ENCODE measurements around the gene JOSD2.

JOSD2 gene

DNA sequence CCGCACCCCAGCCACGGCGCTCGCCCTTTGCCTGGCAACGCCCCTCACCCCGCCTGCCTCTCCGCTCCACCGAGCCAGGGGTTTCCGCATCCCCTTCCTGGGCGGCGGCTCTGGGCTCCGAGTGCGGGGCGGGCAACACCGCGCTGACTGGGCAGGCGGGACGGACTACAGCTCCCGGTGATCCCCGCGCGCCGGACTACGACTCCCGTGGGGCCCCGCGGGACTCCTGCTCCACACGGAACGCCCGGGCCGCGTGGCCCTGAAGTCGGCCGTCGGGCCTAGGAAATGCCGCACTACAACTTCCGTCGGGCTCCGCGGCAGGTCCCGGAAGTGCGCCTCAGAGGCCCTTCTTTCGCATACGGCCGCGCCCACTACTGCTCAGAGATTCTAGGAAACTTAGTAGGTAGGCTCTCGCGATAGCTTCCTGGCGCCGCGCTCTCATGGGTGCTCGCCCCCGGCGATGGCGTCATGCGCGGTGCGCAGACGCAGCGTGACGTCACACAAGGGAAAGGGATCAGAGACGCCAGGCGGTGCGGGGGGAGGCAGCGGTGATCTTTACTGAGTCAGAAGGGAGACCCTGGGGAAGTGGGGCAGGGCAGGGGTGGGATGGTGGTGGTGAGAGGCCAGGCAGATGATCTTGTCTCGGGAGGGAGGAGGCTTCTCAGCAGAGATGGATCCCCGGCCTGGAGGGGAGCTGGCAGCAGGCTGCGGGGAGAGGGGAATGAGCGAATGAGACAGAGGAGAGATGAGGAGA lies at the start of gene JOSD2:
TSS of gene JOSD2 (minus strand) at position 123 of the 754 bp plus-strand sequence. CDS start 760 bp downstream, outside the sequence.
- peak; percentile 97 for DNase-seq

DNA sequence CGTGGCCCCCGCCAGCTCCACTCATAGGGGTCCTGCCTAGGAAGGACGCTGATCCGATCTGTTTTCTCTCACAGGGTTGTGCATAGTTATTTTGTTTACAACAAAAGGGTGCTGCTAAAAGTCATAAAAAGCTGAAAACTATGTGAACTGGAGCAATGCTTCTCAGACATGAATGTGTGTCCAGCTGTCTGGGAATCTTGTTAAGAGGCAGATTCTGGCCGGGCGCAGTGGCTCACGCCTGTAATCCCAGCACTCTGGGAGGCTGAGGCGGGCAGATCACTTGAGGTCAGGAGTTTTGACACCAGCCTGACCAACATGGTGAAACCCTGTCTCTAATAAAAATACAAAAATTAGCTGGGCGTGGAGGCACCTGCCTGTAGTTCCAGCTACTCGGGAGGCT lies 48.6 kb upstream of the JOSD2 start:
- no peak for DNase-seq

GRCh38 chr19:50558449-50558848 lies 47.5 kb upstream of the JOSD2 start:
- no peak for DNase-seq

DNA sequence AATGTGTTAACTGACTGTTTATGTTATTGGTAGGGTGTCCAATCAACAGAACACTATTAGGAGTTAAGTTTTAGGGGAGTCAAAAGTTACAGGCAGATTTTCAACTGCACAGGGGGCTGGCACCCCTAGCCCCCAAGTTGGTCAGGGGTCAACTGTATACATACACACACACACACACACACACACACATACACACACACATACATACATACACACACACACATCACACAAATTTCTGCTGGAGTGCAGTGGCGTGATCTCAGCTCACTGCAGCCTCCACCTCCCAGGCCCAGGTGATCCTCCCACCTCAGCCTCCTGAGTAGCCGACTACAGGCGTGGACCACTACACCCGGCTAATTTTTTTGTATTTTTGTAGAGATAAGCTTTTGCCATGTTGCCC lies 47.0 kb upstream of the JOSD2 start:
- DNase-seq, result no peak

GRCh38 chr19:50557009-50557613 lies 46.1 kb upstream of the JOSD2 start:
- DNase-seq, result no peak

DNA sequence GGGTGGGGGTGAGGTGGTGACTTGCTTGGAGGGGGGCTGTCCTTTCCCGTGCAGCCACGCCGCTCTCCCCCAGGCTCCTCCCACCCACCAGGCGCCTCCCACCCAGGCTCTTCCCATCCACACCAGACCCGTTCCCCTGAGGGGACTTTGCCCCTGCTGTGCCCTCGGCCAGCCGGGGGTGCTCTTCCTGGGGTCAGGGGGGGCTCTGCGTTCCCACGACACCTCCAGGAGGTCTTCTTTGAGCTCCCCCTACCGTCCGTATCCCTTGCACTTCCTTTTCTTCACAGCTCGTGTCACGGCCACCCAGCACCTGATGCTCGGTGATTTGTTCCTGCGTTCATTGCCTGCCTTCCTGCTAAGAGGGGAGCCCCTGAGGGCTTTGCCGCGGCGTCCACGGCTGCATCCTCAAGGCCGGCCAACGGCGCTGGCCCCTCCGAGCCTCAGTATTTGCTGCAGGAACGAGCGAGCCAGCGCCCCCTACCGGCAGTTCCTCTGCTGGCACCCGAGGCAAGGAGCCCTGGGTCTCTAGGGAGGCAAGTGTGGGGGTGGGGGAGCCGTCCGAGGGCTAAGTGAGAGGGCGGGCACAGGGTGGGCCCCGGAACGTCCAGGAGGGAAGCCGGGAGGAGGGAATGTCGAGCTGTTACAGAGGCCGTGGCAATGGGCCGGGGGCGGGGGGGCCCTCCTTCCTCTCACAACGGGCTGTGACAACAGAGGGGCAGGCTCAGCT lies 45.5 kb upstream of the JOSD2 start:
- DNase-seq, result peak; percentile 74

DNA sequence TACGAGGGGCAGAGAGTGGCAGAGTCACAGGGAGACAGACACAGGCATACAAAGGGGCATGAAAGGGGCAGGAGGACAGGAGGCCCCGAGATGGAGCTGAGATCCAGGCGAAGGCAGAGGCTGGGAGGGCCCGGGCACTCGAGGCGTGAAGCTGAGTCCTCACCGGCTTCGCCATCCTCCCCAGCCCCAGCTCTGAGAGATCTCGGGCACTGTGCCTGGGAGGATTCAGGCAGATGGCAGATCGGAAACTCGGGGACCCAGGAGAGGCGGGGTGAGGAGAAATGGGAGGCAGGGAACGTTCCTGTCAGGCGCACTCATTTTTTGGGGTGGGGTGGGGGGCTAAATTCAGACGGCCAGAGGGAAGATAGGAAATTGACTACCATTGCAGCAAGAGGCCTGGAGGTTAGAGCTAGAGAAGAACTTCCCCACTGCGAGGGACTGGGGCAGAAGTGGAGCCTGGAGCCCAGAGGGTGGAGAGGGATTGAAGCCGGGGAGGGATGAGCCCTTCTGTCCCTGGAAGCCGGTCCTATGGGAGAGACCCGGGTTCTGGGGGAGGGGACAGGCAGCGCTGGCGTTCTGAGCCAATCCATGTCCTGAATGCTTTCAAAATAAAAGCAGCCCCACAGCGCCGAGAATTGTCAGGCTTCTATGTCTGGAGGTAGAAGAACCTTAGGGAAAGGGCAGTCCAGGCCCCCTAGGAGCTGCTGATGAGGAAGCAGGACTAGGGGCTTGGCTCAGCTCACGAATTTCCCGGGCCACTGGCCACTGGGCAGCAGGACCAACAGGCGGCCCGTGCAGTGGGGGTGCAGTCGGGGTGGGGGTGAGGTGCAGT lies 44.7 kb upstream of the JOSD2 start:
- no peak for DNase-seq

- DNase-seq, result no peak
Observed at GRCh38 chr19:50555033-50555432, 44.0 kb upstream of the JOSD2 start.

GRCh38 chr19:50554212-50554611 lies 43.2 kb upstream of the JOSD2 start:
- no peak for DNase-seq

- no peak for DNase-seq
Observed at GRCh38 chr19:50553134-50553703, 42.2 kb upstream of the JOSD2 start.

GRCh38 chr19:50552540-50552939 lies 41.5 kb upstream of the JOSD2 start:
- no peak for DNase-seq

DNA sequence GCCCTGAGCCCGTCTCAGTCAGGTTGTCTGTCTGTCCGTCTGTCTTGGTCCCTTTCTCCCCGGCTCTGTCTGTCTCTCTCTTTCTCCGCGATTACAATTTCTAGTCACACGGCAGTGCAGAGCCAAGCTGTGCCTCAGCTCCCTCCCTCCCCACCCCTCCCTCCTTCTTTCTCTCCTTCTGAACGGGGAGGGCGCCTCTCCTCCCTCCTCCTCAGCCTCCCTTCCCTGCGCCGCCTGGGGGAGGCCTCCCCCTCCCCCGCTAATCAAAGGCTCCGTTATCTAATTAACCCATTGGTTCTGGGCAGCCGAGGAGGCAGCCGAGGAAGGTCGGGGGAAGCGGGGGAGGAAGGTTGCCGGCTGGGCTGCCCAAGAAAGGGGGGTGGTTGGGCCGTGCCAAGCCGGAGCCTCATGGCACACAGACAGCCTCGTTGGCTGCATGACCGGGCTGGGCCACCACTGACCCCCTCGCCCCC lies 40.8 kb upstream of the JOSD2 start:
- no peak for DNase-seq

DNA sequence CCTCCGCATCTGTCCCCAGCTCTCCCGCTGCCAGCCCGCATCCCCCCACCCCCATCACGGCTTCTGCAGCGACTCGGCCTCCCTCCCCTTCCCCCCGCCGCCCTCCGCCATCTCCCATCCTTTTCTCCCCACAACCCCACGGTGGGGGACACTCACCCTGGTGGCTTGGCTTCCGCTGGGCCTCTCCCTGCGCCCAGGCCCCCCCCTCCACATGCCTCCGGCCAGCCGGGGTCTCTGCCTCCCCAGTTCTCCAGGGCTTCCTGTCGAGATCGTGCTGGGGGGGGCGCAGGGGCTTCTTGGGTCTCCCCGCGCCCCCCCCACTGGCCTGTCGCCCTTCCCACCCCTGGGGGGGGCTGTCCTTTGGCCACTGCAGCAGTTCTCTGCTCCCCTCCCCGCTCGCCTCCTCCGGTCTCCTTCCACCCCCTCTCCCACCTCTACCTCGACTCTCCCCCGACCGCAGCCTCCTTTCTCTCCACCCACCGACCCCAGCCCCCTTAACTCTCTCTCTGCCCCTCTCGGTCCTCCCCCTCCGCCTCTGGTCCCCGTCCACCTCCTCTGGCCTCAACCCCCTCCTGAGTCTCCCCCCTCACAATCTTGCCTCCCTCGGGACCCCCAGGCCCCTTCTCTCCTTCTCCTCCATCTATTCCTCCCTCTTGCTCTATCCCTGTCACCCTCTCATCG lies 40.2 kb upstream of the JOSD2 start:
- DNase-seq, result no peak

DNA sequence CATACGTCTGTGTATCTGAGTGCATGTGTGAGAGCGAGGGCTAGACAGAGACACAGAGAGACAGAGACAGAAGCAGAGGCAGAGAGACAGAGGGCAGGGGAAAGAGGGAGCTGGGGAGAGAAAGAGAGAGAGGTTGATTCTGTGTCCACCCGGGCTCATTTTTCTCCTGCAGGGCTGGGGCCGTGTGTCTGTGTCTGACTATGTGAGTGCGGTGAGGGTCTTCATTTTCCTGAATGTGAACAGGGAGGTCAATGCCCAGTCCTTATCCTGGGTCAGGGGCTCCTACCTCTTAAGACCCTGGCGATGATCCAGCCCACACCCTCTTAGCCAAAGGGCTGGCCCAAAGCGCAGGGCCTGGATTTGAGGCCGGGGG lies 39.6 kb upstream of the JOSD2 start:
- no peak for DNase-seq

GRCh38 chr19:50549927-50550593 lies 39.1 kb upstream of the JOSD2 start:
- no peak for DNase-seq

DNA sequence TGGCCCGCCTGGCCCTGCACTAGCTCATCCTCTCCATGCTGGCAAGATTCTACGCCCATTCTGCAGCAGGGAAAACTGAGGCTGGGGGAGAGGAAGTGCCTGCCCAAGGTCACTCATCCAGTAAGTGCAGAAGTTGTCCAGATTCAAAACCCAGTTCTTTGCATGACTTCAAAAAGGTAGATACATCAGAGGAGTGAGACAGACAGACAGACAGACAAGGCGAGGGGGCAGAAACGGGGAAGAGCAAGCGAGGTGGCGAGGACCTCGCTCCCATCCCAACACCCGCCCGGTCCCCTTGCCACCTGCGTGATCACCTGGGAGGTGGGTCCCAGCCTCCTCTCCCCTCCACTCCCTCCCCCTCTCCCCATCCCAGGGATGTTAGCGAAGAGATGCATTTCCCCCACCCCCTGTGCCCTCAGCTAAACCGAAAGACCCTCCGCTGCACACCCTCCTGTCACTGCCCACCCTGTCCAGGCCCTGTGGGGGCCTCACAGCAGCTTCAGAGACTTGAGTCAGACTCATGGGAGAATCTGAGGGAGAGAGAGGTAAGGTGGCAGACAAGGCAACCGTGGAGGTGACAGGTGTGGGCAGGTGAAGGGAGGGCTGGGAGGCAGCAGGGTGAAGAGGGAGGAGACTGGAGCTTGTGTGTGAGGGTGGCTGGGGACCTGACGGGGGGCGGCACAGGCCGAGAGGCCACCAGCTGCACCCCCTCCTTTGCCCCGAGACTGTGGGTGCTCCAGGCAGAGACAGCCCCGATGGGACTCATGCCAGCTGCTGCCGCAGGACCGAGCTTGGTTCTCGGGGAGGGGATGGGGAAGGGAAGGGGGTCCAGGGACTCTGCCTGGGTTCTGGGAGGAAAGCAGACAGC lies 38.3 kb upstream of the JOSD2 start:
- no peak for DNase-seq

DNA sequence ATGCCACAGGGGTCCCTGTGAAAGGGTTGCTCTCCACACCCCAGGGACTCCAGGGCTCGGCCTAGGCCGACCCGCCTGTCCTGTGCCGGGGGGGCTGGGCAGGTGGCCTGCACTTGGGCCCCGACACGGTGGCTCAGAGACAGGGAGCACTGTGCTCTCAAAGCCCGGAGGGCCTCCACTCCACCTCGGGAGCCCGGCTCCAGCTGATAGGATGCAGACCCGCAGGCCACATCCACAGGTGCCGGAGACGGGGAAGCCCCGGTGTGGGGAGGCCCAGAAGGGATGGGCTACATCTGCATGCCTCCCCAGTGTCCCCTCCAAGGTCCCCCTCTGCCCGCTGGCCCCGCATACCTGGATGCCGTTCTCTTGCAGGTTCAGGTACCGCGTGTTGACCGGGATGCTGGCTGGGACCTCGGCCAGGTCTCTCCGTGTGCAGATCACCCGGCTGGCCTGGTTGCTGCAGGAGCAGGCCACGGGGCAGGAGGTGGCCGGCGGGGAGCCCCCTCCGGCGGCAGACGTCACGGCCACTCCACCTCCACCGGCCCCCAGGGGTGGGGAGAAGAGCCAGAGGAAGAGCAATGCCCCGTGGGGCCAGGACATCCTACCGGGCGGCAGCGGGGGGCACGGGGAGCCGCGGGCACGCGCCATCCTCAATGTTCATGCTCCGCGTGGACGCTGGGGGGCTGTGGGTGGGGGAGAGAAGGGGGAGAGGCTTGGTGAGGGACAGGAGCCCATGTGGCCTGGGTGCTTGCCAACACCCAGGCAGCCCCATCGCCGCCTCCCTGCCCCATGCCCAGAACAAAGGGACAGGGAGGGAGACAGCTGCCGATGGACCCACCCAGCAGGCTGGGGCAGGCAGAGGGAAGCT lies 37.4 kb upstream of the JOSD2 start:
- no peak for DNase-seq

DNA sequence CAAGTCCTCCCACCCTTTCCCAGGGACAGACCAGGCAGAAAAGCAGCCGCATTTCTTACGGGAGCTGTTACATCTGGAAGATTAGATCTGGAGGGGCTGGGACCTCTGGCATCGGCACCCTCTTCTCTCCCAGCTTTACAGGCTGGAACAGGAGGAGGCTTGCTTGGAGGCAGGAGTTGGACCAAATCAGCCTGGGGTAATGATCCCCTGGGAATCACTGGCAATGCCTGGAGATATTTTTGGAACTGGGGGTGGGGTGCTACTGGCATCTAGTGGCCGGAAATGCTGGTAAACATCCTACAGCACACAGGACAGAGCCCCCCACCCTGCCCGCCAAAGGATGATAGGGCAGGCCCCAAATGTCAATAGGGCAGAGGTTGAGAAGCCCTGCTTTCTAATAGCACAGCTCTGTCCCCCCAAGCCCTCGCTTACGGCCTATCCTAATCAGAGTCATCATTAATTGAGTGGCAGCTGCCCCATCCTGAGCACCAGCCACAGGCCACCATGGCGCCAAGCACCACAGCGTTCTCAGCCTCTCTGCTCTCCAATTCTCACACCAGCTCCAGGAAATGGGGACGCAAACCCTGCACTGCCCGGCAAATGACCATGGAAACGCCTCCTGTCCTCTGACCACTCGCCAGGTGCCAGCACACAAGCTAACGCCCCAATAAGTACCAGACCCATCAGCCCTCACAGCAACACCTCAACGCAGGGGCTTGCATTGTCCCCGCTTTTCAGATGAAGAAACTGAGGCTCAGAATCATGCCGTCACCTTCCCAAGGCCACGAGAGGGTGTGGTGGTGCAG lies 36.6 kb upstream of the JOSD2 start:
- no peak for DNase-seq
